AG10803 (cell line): Measurements from ENCODE around the gene DVL2.

Experiments used
- DNase-seq: peaks from one replicate; pipeline ENCODE4 v3.0.0; 2010; ENCODE audit warnings: low read depth
- H3K4me3 ChIP-seq: 2 replicates; pipeline ENCODE4 v1.5.1; 2011; ENCODE audit warnings: mild to moderate bottlenecking, low read length, control low read depth
- TF ChIP-seq, protein P1 (sequence below): conservative IDR thresholded peaks from 2 replicates; pipeline ENCODE4 v1.5.1; 2011; ENCODE audit warnings: mild to moderate bottlenecking, low read length, control low read depth, inconsistent platforms

DVL2 gene

DNA sequence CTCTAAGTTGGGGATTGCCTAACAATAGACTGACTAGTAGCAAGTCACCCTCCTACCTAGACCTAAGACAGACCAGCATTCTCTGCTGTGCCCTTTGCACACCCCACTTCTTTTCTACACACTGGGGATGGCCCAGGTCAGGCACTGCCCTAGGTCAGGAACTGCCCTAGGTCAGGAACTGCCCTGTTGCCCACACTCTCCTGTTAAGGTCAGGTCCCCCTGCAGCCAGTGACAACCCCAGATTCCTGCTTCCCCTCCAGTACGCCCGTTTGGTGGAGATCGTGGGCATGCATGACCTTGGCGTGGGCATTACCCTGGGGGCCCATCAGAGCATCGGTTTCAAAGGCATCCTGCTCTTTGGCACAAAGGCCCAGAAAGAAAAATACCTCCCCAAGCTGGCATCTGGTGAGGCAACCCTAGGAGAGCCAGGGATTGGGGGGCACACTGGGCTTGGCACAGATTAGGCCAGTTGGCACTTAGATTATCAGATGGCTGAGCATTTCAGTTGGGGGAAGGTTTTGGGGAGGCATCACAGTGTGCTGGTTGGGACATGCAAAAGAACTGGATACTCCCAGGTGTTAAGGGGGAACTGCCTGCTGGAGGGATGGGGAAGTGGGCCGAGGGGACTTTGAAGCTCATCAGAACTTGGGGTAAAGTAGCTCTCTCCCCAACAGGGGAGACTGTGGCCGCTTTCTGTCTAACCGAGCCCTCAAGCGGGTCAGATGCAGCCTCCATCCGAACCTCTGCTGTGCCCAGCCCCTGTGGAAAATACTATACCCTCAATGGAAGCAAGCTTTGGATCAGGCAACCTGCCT, 12.8 kb downstream of the DVL2 start:
- TF ChIP-seq, protein P1, sequence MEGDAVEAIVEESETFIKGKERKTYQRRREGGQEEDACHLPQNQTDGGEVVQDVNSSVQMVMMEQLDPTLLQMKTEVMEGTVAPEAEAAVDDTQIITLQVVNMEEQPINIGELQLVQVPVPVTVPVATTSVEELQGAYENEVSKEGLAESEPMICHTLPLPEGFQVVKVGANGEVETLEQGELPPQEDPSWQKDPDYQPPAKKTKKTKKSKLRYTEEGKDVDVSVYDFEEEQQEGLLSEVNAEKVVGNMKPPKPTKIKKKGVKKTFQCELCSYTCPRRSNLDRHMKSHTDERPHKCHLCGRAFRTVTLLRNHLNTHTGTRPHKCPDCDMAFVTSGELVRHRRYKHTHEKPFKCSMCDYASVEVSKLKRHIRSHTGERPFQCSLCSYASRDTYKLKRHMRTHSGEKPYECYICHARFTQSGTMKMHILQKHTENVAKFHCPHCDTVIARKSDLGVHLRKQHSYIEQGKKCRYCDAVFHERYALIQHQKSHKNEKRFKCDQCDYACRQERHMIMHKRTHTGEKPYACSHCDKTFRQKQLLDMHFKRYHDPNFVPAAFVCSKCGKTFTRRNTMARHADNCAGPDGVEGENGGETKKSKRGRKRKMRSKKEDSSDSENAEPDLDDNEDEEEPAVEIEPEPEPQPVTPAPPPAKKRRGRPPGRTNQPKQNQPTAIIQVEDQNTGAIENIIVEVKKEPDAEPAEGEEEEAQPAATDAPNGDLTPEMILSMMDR: no peak
- H3K4me3 ChIP-seq: peak overlapping the region; percentile 82; the same call in 1 of the 2 replicates
- no peak for DNase-seq

DNA sequence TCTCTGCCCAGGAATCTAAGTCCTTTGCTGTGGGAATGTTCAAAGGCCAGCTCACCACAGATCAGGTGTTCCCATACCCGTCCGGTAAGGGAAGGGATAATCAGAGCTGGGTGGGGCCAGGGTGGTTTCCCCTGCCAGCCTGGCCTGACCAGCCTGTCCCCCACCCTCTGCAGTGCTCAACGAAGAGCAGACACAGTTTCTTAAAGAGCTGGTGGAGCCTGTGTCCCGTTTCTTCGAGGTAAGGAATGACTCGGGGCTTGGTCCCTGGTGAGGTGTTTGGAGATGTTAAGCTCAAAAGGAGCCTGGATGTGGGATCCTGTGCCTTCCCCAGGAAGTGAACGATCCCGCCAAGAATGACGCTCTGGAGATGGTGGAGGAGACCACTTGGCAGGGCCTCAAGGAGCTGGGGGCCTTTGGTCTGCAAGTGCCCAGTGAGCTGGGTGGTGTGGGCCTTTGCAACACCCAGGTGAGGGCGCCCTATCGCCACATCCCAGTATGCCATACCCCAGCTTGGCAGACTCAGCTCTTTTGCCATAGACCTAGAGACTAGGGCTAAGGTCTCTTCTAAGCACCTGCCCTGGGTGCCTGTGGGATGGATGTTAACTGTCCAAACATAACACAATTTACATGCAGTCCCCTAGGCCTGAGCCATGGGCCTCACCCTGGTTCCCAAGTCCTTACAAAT, 13.6 kb downstream of the DVL2 start:
- DNase-seq: peak; percentile 65
- peak overlapping the region; percentile 82 for H3K4me3 ChIP-seq
- TF ChIP-seq, protein P1: peak; percentile 54

DNA sequence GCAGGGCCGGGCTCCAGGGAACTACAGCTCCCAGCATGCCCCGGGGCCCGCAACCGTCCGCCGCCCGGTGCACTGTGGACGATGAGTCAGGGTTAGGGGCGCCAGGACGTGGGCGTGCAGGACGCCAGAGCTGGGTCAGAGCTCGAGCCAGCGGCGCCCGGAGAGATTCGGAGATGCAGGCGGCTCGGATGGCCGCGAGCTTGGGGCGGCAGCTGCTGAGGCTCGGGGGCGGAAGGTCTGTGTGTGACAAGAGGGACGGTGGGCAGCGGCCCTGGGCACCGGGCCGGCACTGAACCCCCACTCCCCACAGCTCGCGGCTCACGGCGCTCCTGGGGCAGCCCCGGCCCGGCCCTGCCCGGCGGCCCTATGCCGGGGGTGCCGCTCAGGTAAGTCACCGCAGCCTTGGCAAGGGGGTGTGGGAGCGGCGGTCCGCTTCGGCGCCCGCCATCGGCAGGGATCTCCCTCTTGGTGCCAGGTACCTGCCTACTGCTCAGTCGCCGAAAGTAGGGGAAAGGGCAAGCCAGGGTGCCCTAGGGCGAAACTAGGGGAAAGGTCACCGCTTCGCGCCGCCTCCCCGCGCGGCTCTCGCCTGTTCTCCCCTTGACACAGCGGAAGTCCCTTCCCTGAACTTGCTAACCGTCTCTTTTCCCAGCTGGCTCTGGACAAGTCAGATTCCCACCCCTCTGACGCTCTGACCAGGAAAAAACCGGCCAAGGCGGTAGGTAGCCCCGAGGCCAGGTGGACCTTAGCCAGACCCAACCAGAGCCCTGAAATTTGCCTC, 14.3 kb downstream of the DVL2 start, which contains the start of the genes ACADVL and DLG4:
TSS of gene ACADVL (plus strand) at position 127 of the 781 bp plus-strand sequence. CDS start at position 174, 47 bp downstream.
TSS of gene DLG4 (minus strand) at position 25 of the 781 bp plus-strand sequence.
- DNase-seq: peak; percentile 83
- peak within 1 kb of the TSS; percentile 82 for H3K4me3 ChIP-seq
- TF ChIP-seq, protein P1: no peak

DNA sequence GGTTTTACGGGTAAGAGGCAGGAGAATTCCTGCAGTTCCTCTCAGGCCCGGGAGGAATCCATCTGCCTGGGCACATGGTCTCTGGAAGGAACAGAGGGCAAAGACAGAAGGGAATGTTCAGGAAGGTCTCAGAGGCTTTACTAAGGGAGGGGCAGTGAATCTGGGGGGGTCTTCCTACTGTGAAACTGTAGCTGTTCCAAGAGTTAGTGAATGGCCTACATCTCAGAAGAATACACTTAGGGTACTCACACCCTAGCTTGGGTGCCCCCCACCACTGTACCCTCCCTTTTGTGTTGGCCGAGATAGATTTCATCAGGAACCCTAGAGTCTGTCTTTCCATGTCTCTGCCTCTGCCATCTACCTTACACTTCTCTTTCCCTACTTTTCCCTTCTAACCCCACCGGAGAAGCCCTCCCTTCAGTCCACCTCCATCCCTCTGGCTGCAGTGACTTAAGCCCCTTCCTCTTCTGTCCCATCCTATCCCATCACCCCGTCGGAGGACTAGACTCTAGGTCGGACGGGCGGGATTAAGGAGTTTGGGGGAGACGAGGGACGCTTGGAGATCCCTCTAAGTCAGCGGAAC, 15.0 kb downstream of the DVL2 start:
- peak overlapping the region; percentile 82 for H3K4me3 ChIP-seq
- no peak for DNase-seq
- TF ChIP-seq, protein P1: no peak

DNA sequence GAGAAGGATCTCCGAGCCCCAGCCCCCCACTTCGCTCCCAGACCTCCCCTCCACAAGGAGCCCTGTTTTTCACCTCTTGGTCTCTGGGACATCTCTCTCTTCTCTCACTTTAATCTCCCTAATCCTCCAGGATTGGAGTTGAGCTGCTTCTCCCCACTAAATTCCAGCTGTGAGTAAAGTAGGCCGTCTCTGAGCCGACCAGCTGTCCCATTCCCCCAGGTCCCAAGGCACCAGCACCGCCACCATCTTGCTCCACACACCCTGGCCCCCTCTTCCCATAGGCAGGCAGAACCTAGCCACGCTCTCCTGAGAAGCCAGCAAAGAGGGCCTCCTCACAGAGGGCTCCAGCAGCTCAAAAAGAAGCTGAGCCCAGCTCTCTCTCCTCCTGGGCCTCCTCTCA, 15.6 kb downstream of the DVL2 start:
- DNase-seq: no peak
- TF ChIP-seq, protein P1: no peak
- H3K4me3 ChIP-seq: no peak overlapping the region

DNA sequence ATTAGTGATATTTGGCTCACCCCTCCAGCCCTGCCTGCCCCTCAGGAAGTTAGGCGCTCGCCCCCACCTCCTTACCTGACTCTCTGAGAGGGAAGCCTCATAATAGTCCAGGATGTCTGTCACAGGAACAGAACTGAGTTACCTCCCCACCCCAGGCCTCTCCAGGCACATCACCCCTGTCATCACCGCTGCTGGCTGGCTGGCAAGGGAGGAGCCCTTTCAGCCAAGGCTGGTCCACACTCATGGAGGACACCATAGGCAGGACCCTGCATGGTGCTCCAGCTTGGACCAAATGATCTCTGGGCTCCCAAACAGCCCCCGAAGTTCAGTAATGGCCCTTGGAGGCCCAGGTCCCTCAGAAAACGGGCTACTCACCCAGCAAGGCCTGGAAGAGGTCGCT, 16.2 kb downstream of the DVL2 start:
- no peak for DNase-seq
- peak overlapping the region; percentile 72; the same call in 1 of the 2 replicates for H3K4me3 ChIP-seq
- TF ChIP-seq, protein P1: no peak
